ENCODE results near the gene SYT14.

DNA sequence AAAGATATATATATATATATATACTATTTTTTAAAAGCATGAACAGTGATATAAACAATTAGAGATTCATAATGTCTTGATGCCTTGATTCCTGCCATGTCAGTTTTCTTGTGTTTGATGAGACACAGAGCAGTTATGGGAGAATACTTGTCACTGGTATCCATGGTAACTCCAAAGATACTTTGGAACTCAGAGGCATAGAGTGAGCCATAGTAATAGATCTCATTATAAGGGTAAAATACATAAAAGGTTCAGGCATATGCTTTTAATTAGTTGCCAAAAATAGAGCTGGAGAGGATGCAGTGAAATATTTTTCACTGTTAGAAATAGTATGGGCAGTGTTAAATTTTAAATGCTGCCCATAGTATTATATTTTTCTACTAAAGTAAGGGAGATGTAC lies 134.1 kb downstream of the SYT14 start:
- TF ChIP-seq, protein P1, sequence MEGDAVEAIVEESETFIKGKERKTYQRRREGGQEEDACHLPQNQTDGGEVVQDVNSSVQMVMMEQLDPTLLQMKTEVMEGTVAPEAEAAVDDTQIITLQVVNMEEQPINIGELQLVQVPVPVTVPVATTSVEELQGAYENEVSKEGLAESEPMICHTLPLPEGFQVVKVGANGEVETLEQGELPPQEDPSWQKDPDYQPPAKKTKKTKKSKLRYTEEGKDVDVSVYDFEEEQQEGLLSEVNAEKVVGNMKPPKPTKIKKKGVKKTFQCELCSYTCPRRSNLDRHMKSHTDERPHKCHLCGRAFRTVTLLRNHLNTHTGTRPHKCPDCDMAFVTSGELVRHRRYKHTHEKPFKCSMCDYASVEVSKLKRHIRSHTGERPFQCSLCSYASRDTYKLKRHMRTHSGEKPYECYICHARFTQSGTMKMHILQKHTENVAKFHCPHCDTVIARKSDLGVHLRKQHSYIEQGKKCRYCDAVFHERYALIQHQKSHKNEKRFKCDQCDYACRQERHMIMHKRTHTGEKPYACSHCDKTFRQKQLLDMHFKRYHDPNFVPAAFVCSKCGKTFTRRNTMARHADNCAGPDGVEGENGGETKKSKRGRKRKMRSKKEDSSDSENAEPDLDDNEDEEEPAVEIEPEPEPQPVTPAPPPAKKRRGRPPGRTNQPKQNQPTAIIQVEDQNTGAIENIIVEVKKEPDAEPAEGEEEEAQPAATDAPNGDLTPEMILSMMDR (IDR thresholded peaks at IDR 0.05): no peak
- TF ChIP-seq POLR2A (IDR thresholded peaks at IDR 0.05): no peak
- TF ChIP-seq POLR2AphosphoS5 (IDR thresholded peaks at IDR 0.05): no peak
- TF ChIP-seq EP300 (IDR thresholded peaks at IDR 0.05): no peak
